DND-41 (cell line): ENCODE measurements around the gene GLRX.

ENCODE experiments used
- ATAC-seq: fragments of 200-7000 bp; cut with Tn5 transposase; 3 replicates; pipeline ENCODE4 v1.9.1; 2021; ENCODE audit warnings: low read depth; ENCODE audit not compliant: insufficient read depth
- DNase-seq: peaks from one replicate; pipeline ENCODE4 v3.0.0-alpha.2; 2020
- H2AFZ ChIP-seq: 2 replicates; pipeline ENCODE4 v1.6.0; 2012; ENCODE audit warnings: low read depth, low read length
- H3K27ac ChIP-seq: 2 replicates; pipeline ENCODE4 v1.5.1; 2012; ENCODE audit warnings: low read length, inconsistent platforms
- H3K27me3 ChIP-seq: fragments of 200-600 bp; sonication (generic); 2 replicates; pipeline ENCODE4 v1.6.0; 2012; ENCODE audit warnings: low read length, mild to moderate bottlenecking, inconsistent platforms; ENCODE audit not compliant: insufficient read depth, poor library complexity
- H3K36me3 ChIP-seq: 2 replicates; pipeline ENCODE4 v1.5.1; 2012; ENCODE audit warnings: low read length, inconsistent platforms; ENCODE audit not compliant: insufficient read depth
- H3K4me1 ChIP-seq: 2 replicates; pipeline ENCODE4 v1.5.1; 2012; ENCODE audit warnings: mild to moderate bottlenecking, low read length; ENCODE audit not compliant: insufficient read depth
- H3K4me2 ChIP-seq: 2 replicates; pipeline ENCODE4 v1.6.0; 2012; ENCODE audit warnings: mild to moderate bottlenecking, moderate library complexity, low read length, inconsistent platforms; ENCODE audit not compliant: insufficient read depth
- H3K4me3 ChIP-seq, 2 experiments: fragments of 200-600 bp in 1 of 2; shearing (Covaris generic) in 1 of 2; 2 replicates each; pipeline ENCODE4 v1.5.1; 2012 to 2016; ENCODE audit warnings: inconsistent platforms in 2 of 2, low read length in 2 of 2, mild to moderate bottlenecking in 2 of 2, low read depth in 1 of 2, moderate library complexity in 1 of 2
- H3K79me2 ChIP-seq: 2 replicates; pipeline ENCODE4 v1.6.0; 2012; ENCODE audit warnings: low read length, inconsistent platforms; ENCODE audit not compliant: insufficient read depth
- H3K9ac ChIP-seq: 2 replicates; pipeline ENCODE4 v1.6.0; 2012; ENCODE audit warnings: low read depth, mild to moderate bottlenecking, inconsistent platforms, low read length, moderate library complexity
- H3K9me3 ChIP-seq: 2 replicates; pipeline ENCODE4 v1.5.1; 2012; ENCODE audit warnings: low read length, moderate library complexity, mild to moderate bottlenecking, inconsistent platforms; ENCODE audit not compliant: insufficient read depth, severe bottlenecking
- H4K20me1 ChIP-seq: 2 replicates; pipeline ENCODE4 v1.6.0; 2012; ENCODE audit warnings: low read length; ENCODE audit not compliant: insufficient read depth
- EZH2 ChIP-seq: IDR thresholded peaks from 3 replicates; pipeline ENCODE4 v1.6.1; 2012; ENCODE audit warnings: borderline replicate concordance, low read depth, mild to moderate bottlenecking, moderate library complexity, low read length, inconsistent platforms; ENCODE audit not compliant: severe bottlenecking
- TF ChIP-seq, protein P1 (sequence below): IDR thresholded peaks from 2 replicates; pipeline ENCODE4 v1.5.1; 2012; ENCODE audit warnings: borderline replicate concordance, low read length, moderate library complexity, mild to moderate bottlenecking; ENCODE audit not compliant: poor library complexity, severe bottlenecking; ENCODE audit errors: extremely low read depth

Gene GLRX

DNA sequence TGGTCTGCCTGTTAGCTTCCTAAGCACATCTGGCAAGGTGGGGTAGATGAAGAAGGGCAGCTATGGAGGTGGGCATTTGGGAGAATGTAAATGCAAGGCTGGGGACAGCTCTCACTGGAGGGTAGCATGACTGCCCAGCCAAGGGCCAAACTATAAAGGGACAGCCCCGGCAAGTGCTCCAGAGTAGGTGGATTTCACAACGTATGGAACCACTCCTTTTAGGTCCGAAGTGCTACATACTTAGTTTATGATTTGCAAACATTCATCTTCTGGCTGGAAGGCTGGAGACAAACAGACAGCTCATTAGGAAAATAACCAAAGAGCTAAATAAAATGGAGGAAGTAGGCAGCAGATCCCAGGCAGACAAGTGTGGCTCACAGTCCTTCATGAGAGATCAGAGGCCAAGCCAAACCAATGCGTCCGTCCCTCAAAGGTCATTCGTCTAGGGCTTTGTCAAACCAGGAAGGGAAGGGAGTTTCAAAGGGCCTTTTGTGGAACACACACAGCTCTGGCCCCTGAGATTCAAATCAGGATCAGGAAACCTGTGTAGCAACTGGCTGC lies 42.5 kb upstream of the GLRX start:
- Histone ChIP-seq H3K4me3 (no peak overlapping the region), H3K4me1 (peaks cover 38% of the 10 kb centered on the region), H3K9me3 (no peaks in the 10 kb centered on the region), H4K20me1 (no peaks in the 10 kb centered on the region), H2AFZ (no peak overlapping the region), H3K9ac (no peak overlapping the region), H3K79me2 (no peaks in the 10 kb centered on the region), H3K36me3 (no peaks in the 10 kb centered on the region), H3K4me2 (no peak overlapping the region), H3K27me3 (no peaks in the 10 kb centered on the region), H3K27ac (no peak overlapping the region)
- TF ChIP-seq, protein P1, sequence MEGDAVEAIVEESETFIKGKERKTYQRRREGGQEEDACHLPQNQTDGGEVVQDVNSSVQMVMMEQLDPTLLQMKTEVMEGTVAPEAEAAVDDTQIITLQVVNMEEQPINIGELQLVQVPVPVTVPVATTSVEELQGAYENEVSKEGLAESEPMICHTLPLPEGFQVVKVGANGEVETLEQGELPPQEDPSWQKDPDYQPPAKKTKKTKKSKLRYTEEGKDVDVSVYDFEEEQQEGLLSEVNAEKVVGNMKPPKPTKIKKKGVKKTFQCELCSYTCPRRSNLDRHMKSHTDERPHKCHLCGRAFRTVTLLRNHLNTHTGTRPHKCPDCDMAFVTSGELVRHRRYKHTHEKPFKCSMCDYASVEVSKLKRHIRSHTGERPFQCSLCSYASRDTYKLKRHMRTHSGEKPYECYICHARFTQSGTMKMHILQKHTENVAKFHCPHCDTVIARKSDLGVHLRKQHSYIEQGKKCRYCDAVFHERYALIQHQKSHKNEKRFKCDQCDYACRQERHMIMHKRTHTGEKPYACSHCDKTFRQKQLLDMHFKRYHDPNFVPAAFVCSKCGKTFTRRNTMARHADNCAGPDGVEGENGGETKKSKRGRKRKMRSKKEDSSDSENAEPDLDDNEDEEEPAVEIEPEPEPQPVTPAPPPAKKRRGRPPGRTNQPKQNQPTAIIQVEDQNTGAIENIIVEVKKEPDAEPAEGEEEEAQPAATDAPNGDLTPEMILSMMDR: no peak
- TF ChIP-seq EZH2: no peak
- no peak for ATAC-seq
- DNase-seq: no peak

DNA sequence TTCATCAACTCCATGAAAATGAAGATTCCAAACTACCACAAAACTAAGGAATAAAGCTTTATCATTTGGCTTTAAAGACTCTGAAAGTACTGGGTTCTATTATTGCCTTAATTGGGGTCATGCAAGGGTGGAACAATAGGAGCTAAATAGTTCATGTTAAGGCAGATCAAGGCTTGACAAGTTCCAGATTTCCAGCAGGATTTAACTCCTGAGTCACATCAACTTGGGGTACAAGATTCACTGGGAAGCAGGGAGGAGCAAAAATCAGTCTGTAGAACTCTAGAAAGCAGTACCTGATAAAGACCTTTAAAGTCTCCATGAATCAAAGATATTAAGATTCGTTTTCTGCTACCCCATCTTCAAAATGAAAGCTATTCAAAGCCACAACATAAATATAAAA lies 41.9 kb upstream of the GLRX start:
- no peak overlapping the region for H2AFZ ChIP-seq
- H3K79me2 ChIP-seq: no peaks in the 10 kb centered on the region
- H3K36me3 ChIP-seq: no peaks in the 10 kb centered on the region
- no peaks in the 10 kb centered on the region for H4K20me1 ChIP-seq
- H3K9me3 ChIP-seq: no peaks in the 10 kb centered on the region
- peaks cover 38% of the 10 kb centered on the region for H3K4me1 ChIP-seq
- H3K9ac ChIP-seq: no peak overlapping the region
- TF ChIP-seq, protein P1: no peak
- TF ChIP-seq EZH2: no peak
- H3K27me3 ChIP-seq: no peaks in the 10 kb centered on the region
- H3K4me3 ChIP-seq: no peak overlapping the region
- H3K4me2 ChIP-seq: no peak overlapping the region
- no peak overlapping the region for H3K27ac ChIP-seq
- ATAC-seq: no peak
- no peak for DNase-seq

DNA sequence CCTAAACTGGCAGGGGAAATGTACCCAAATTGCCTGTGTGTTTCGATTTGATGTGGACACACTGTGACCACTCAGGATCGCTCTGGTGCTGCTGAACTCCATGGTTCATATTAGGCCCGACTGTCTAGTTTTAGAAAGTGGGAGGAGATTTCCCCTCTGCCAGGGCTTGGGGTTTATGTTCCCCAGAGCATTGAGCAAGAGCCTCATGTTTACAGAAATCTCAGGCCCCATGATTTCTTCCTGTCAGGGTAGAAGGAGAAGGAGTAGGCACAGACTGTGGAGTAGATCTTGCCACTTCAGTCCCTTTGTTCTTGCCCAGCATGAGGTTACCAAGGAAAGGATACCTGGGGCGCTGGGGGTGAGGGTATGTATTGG lies 40.8 kb upstream of the GLRX start:
- no peak overlapping the region for H3K4me3 ChIP-seq
- H3K4me2 ChIP-seq: no peak overlapping the region
- H4K20me1 ChIP-seq: no peaks in the 10 kb centered on the region
- H3K27ac ChIP-seq: no peak overlapping the region
- no peak overlapping the region for H3K9ac ChIP-seq
- H3K4me1 ChIP-seq: peaks cover 38% of the 10 kb centered on the region
- no peak for TF ChIP-seq EZH2
- TF ChIP-seq, protein P1: no peak
- H2AFZ ChIP-seq: no peak overlapping the region
- ATAC-seq (no peak), DNase-seq (no peak)
- H3K79me2 ChIP-seq: no peaks in the 10 kb centered on the region
- no peaks in the 10 kb centered on the region for H3K36me3 ChIP-seq
- H3K27me3 ChIP-seq: no peaks in the 10 kb centered on the region
- H3K9me3 ChIP-seq: no peaks in the 10 kb centered on the region
